Adrenal gland (tissue), 12 donors: ENCODE data around the gene RIPPLY1. TPM values are rescaled to one million over a fixed set of nuclear protein-coding genes. Genes with fewer than 3 reads are reported as not detected.
"Not testable (repeated sequence)": the region's sequence is repeated elsewhere in the genome, so short reads cannot be mapped to it uniquely, and the experiment has no call there.

Source experiments
- DNase-seq, 7 donors: peaks; one replicate each; pipeline ENCODE4 v3.0.0-alpha.2; 2019 to 2020
- H3K27ac ChIP-seq, 5 donors: fragments of 200-600 bp; sonication (generic) in 4 of 5; 1 replicate in 3 of 5; 2 replicates in 2 of 5; pipeline versions ENCODE4 v1.5.1 to v1.8.0; 2016 to 2020; ENCODE audit warnings: mild to moderate bottlenecking in 1 of 5
- H3K27me3 ChIP-seq: fragments of 200-600 bp; 2 replicates; pipeline ENCODE4 v1.8.0; 2021
- H3K36me3 ChIP-seq, 2 donors: fragments of 200-600 bp; replicated peaks in 1 of 2; 1 replicate in 1 of 2; 2 replicates in 1 of 2; pipeline versions ENCODE4 v1.5.1 to v1.8.0; 2018 to 2022
- H3K4me1 ChIP-seq, 2 donors: fragments of 200-600 bp; replicated peaks in 1 of 2; 1 replicate in 1 of 2; 2 replicates in 1 of 2; pipeline versions ENCODE4 v1.5.1 to v1.8.0; 2018 to 2021
- H3K4me3 ChIP-seq, 4 donors: fragments of 200-600 bp; sonication (generic) in 3 of 4; one replicate each; pipeline ENCODE4 v1.5.1; 2016 to 2018
- H3K9me3 ChIP-seq, 3 donors: fragments of 200-600 bp; sonication (generic) in 1 of 3; replicated peaks in 1 of 3; 1 replicate in 2 of 3; 2 replicates in 1 of 3; pipeline versions ENCODE4 v1.5.1 to v1.8.0; 2016 to 2021
- POLR2A ChIP-seq, 2 donors: fragments of 450-650 bp; IDR thresholded peaks; one replicate each; pipeline ENCODE4 v1.6.1; 2017; ENCODE audit warnings: antibody characterized with exemption in 2 of 2, mild to moderate bottlenecking in 2 of 2, moderate library complexity in 1 of 2
- WGBS, 4 donors: extraction: QIAGEN DNeasy Blood & Tissue Kit in 2 of 4; methylation state at CpG; one replicate each; pipeline versions ENCODE4 v1.1.5 to v1.1.7; 2013 to 2017; 5-methylcytosine and 5-hydroxymethylcytosine counted together
- intact Hi-C, 2 donors: fragments of 100-400 bp; cut with DNase I; formaldehyde crosslinking; loops; one replicate each; pipeline versions ENCODE4 v1.14.1 to v1.15.0; 2022 to 2023
- polyA plus RNA-seq, 3 donors: library from polyadenylated mRNA; stranded (reverse); fragments of 200-250 nt in 2 of 3; fragments of 350-450 nt in 1 of 3; fragmentation: Illumina TruSeq in 1 of 3; extraction: RNeasy Lipid Tissue Mini Kit (QIAGEN cat#74804) in 1 of 3; gene quantifications; one replicate each; pipeline ENCODE4 v1.2.3, GENCODE V29; 2013 to 2014
- total RNA-seq, 9 donors: library from RNA; depleted of rRNA in 4 of 9; stranded (reverse); fragments of >200 nt in 4 of 9; fragments of 120-200 nt in 1 of 9; fragmentation: NEBNext Ultra II Directional in 1 of 9; extraction: Animal tissue kit (Norgen Biotek cat#: 25700) in 1 of 9; gene quantifications; one replicate each; pipeline versions ENCODE4 v1.1.0 to v1.2.4, GENCODE V29; 2013 to 2023
- TF ChIP-seq, protein P1 (sequence below), 6 experiments: fragments of 450-650 bp in 4 of 6; fragments of 200-600 bp in 2 of 6; sonication (generic) in 1 of 6; IDR thresholded peaks; 1 replicate in 5 of 6; 2 replicates in 1 of 6; pipeline versions ENCODE4 v1.5.1 to v1.8.0; 2016 to 2021; ENCODE audit warnings: antibody characterized with exemption in 6 of 6, mild to moderate bottlenecking in 2 of 6, moderate library complexity in 1 of 6
- donor health status: healthy with polysubstance abuse.
- donor health status: Bipolar disorder and iron deficiency.
- donor health status: DM: yes; HTN: yes; CAD: no.
- donor health status: DM: no; HTN: no; CAD: no.
- donor health status: DM: no; HTN: no; CAD: no.
- donor health status: DM: yes; HTN: yes; CAD: no.

Gene RIPPLY1
- total and polyA plus RNA-seq, 12 donors, result 0.25 to 0.80 (median 0.34) TPM; not detected in 9

DNA sequence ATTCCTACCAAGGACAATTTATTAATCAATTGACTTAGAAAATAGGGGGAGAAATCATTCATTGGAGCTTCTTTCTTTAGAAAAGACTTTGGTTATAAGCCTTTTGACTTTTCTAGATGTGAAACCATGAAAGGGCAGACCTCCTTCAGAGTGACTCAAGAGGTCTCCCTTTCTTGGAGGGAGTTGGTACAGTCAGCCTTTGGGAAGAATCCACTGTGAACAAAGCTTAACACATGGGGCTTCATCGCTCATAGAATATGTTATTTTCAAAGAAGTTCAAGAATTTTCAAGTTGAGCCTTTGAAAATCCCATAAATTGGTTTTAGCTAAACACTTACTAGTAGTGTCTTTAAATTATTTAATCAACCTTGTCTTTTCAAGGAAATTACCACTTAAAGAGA is 28.0 kb downstream of the RIPPLY1 start:
- intact Hi-C loops, result no loop called here
- no peaks in the 10 kb centered on the region for H3K36me3 ChIP-seq
- peaks cover 3% of the 10 kb centered on the region for H3K27me3 ChIP-seq
- no peaks in the 10 kb centered on the region for H3K4me1 ChIP-seq
- no peak overlapping the region for H3K27ac ChIP-seq
- H3K9me3 ChIP-seq, result no peaks in the 10 kb centered on the region
- no peak for DNase-seq
- TF ChIP-seq, protein P1, sequence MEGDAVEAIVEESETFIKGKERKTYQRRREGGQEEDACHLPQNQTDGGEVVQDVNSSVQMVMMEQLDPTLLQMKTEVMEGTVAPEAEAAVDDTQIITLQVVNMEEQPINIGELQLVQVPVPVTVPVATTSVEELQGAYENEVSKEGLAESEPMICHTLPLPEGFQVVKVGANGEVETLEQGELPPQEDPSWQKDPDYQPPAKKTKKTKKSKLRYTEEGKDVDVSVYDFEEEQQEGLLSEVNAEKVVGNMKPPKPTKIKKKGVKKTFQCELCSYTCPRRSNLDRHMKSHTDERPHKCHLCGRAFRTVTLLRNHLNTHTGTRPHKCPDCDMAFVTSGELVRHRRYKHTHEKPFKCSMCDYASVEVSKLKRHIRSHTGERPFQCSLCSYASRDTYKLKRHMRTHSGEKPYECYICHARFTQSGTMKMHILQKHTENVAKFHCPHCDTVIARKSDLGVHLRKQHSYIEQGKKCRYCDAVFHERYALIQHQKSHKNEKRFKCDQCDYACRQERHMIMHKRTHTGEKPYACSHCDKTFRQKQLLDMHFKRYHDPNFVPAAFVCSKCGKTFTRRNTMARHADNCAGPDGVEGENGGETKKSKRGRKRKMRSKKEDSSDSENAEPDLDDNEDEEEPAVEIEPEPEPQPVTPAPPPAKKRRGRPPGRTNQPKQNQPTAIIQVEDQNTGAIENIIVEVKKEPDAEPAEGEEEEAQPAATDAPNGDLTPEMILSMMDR (IDR thresholded peaks at IDR 0.05), result no peak
- no peak for TF ChIP-seq POLR2A (IDR thresholded peaks at IDR 0.05)
- 82 to 94% (median 89%) methylated on average over 1 of the region's 1 CpG for WGBS, 4 donors
- no peak overlapping the region for H3K4me3 ChIP-seq

DNA sequence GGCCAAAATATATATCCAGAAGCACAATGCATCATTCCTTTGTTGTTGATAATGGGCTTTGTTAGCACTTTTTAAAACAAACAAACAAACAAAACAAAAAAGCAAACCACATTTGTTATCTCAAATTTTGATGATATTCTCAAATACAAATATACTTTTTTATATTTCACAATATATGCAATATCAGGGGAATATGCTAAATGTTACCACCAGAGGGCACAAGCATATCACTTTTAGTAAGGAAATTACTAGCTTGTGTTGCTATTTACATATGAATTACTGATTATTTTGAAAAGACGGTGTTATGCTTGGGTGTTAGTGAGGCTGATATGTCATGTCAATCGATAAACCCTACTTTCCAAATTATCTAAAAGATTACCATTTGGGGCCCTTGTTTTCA is 29.1 kb downstream of the RIPPLY1 start:
- DNase-seq, result no peak
- Histone ChIP-seq H3K9me3 (no peaks in the 10 kb centered on the region), H3K27me3 (peaks cover 3% of the 10 kb centered on the region), H3K36me3 (no peaks in the 10 kb centered on the region), H3K4me3 (no peak overlapping the region), H3K27ac (no peak overlapping the region), H3K4me1 (no peaks in the 10 kb centered on the region)
- TF ChIP-seq, protein P1 (IDR thresholded peaks at IDR 0.05), result peak; percentile 35 to 67 (median 48)
- TF ChIP-seq POLR2A (IDR thresholded peaks at IDR 0.05), result no peak
- intact Hi-C loops, result no loop called here
- WGBS, 4 donors, result 52 to 77% (median 63%) methylated on average over 2 of the region's 2 CpGs

DNA sequence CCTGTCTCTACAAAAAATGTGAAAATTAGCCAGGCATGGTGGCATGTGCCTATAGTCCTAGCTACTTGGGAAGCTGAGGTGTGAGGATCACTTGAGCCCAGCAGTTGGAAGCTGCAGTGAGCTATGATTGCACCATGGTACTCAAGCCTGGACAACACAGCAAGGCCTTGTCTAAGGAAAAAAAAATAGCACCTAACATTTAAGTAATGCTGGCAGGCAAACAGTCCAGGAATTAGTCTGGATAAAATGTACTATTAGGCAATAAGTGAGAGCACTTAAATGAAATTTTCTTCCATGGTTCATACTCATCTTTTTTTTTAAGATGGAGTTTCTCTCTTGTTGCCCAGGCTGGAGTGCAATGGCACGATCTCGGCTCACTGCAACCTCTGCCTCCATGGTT is 30.3 kb downstream of the RIPPLY1 start:
- H3K9me3 ChIP-seq, H3K27me3 ChIP-seq, H3K36me3 ChIP-seq, H3K4me1 ChIP-seq, intact Hi-C loops, H3K4me3 ChIP-seq, DNase-seq, H3K27ac ChIP-seq: not testable (repeated sequence)
- 83 to 100% (median 92%) methylated on average over 2 of the region's 2 CpGs for WGBS, 4 donors

DNA sequence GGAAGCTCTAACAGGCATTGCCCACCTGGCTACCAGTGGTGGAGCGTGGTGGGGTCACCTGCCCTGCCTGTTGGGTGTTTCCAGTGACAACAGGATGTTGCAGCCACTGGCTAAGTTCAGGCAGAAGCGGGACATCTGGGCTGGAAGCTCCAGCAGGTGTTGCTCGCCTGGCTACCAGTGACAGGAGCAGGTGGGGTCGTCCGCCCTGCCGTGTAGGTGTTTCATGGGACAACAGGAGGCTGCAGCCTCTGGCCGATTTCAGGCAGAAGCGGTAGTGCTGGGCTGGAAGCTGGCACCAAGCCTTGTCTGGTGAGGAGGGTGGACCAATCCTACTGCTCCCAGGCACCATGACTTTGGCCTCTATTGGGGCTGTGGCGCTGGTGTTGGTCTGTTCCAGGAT is 39.4 kb downstream of the RIPPLY1 start:
- H3K36me3 ChIP-seq, result no peaks in the 10 kb centered on the region
- peaks cover 5% of the 10 kb centered on the region for H3K27me3 ChIP-seq
- no peak overlapping the region for H3K27ac ChIP-seq
- H3K4me1 ChIP-seq, result no peaks in the 10 kb centered on the region
- no peak overlapping the region for H3K4me3 ChIP-seq
- no peaks in the 10 kb centered on the region for H3K9me3 ChIP-seq
- intact Hi-C loops, result no loop called here
- 78 to 100% (median 89%) methylated on average over 1 to 9 of the region's 9 CpGs for WGBS, 4 donors
- TF ChIP-seq, protein P1 (IDR thresholded peaks at IDR 0.05), result no peak
- no peak for TF ChIP-seq POLR2A (IDR thresholded peaks at IDR 0.05)
- DNase-seq, result no peak

DNA sequence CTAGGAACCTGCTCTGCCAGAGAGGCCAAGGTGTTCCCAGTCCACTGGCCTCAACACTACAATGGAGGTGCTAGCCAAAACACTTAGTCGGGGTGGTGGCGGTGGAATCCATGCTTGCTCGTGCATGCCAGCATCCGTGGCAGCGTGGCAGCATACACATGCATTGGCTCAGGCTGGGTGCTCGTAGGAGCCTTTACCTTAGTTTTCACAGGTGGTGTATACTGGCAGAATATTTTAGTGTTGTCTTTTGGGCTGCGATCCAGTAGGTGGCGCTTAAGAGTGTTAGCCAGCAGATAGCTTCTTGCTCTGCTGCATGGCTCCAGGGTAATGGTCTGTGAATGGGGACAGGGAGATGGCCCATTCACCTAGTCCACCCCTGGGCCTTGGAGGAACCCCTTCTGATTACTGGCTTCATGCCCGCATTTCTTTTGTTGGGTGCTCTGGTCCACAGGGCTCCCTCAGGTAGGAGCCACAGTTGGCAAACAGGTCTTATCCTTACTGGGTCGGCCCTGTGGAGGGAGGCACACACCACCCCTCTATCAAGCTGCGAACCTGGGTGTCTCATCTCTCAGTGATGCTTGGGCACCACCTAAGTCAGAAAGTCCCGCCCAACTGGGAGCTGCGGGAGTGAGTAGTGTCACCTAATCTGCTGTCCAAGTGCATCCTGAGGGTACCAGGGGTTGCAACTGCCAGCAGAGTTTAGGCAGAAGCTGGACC is 40.0 kb downstream of the RIPPLY1 start:
- no peaks in the 10 kb centered on the region for H3K4me1 ChIP-seq
- no peak overlapping the region for H3K4me3 ChIP-seq
- 53 to 88% (median 79%) methylated on average over 5 to 13 of the region's 13 CpGs for WGBS, 4 donors
- no peaks in the 10 kb centered on the region for H3K9me3 ChIP-seq
- peak in 2 of 7 donors; percentile 16 to 30 for DNase-seq
- no peak overlapping the region for H3K27ac ChIP-seq
- no peaks in the 10 kb centered on the region for H3K36me3 ChIP-seq
- H3K27me3 ChIP-seq, result peaks cover 4% of the 10 kb centered on the region
- intact Hi-C loops, result no loop called here
- TF ChIP-seq, protein P1 (IDR thresholded peaks at IDR 0.05), result peak in 1 of 6 experiments; percentile 39
- TF ChIP-seq POLR2A (IDR thresholded peaks at IDR 0.05), result no peak
